K562 (cell line): ENCODE measurements around the gene GAL3ST2. TPM values are rescaled to one million over a fixed set of nuclear protein-coding genes. Genes with fewer than 3 reads are reported as not detected.

Experiments
- ETV5 ChIP-seq: sonication (generic); formaldehyde crosslinking; IDR thresholded peaks from 2 replicates; pipeline ENCODE4 v1.4.0; 2020; ENCODE audit warnings: low read depth, mild to moderate bottlenecking, missing genetic modification reagents
- FOS ChIP-seq: IDR thresholded peaks from 3 replicates; pipeline ENCODE4 v1.6.1; 2011; ENCODE audit not compliant: insufficient read length; ENCODE audit errors: extremely low read depth
- FOXP1 ChIP-seq: sonication (generic); formaldehyde crosslinking; IDR thresholded peaks from 2 replicates; pipeline ENCODE4 v1.8.0; 2022; ENCODE audit warnings: mild to moderate bottlenecking, missing genetic modification reagents
- MYC ChIP-seq, 2 experiments: fragments of 250-450 bp in 1 of 2; sonication (Bioruptor Pico) in 1 of 2; IDR thresholded peaks; 2 replicates each; pipeline versions ENCODE4 v1.5.1 to v1.6.1; 2012 to 2021; ENCODE audit warnings: low read depth in 2 of 2, borderline replicate concordance in 1 of 2, improper control_type of control experiment in 1 of 2, low read length in 1 of 2, mild to moderate bottlenecking in 1 of 2, moderate library complexity in 1 of 2
- PHTF2 ChIP-seq: fragments of 250-450 bp; sonication (Bioruptor Pico); IDR thresholded peaks from 2 replicates; pipeline ENCODE4 v1.5.0; 2021; ENCODE audit warnings: mild to moderate bottlenecking
- SMARCB1 ChIP-seq: IDR thresholded peaks from 2 replicates; pipeline ENCODE4 v1.6.1; 2011; ENCODE audit warnings: improper control_type of control experiment, low read depth; ENCODE audit not compliant: insufficient read length
- ZC3H4 ChIP-seq: sonication (generic); formaldehyde crosslinking; IDR thresholded peaks from 2 replicates; pipeline ENCODE4 v1.9.0; 2021; ENCODE audit warnings: missing genetic modification reagents, borderline replicate concordance
- ZNF253 ChIP-seq: fragments of 250-450 bp; sonication (Bioruptor Pico); conservative IDR thresholded peaks from 2 replicates; pipeline ENCODE4 v1.6.1; 2021; ENCODE audit warnings: mild to moderate bottlenecking
- ZNF436 ChIP-seq: fragments of 250-450, 450-650 bp; sonication (Bioruptor Pico); formaldehyde crosslinking; IDR thresholded peaks from 2 replicates; pipeline ENCODE4 v1.7.0; 2020; ENCODE audit warnings: mild to moderate bottlenecking
- polyA plus RNA-seq, 8 experiments: library from polyadenylated mRNA; depleted of rRNA in 4 of 8; stranded (reverse) in 5 of 8; unstranded in 3 of 8; fragments of >200 nt; fragmentation: Nextera tagmentation in 2 of 8; fragmentation: Illumina TruSeq in 1 of 8; extraction: Ambion mirVana in 2 of 8; extraction: Trizol in 1 of 8; gene quantifications; 2 replicates each; pipeline versions ENCODE4 v1.2.1 to v1.2.3, GENCODE V29; 2011 to 2014; ENCODE audit warnings: inconsistent platforms in 1 of 8, missing spikeins in 1 of 8
- total RNA-seq, 7 experiments: library from RNA; depleted of rRNA in 6 of 7; stranded (reverse); fragments of >200 nt in 6 of 7; fragmentation: Illumina TruSeq in 2 of 7; extraction: Trizol in 2 of 7; gene quantifications; 2 replicates each; pipeline versions ENCODE4 v1.2.1 to v1.2.3, GENCODE V29; 2011 to 2021; ENCODE audit warnings: low replicate concordance in 1 of 7
- TF ChIP-seq, protein P1 (sequence below): fragments of 250-450 bp; sonication (Bioruptor Pico); IDR thresholded peaks from 2 replicates; pipeline ENCODE4 v1.8.0; 2022; ENCODE audit warnings: moderate library complexity, mild to moderate bottlenecking, inconsistent platforms
- TF ChIP-seq, protein P2 (sequence below): sonication (generic); formaldehyde crosslinking; IDR thresholded peaks from 2 replicates; pipeline ENCODE4 v1.8.0; 2022; ENCODE audit warnings: missing genetic modification reagents, mild to moderate bottlenecking, moderate library complexity, borderline replicate concordance
- TF ChIP-seq, protein P3 (sequence below): IDR thresholded peaks from 3 replicates; pipeline ENCODE4 v1.6.1; 2011; ENCODE audit warnings: borderline replicate concordance, mild to moderate bottlenecking; ENCODE audit not compliant: insufficient read length, insufficient read depth
- TF ChIP-seq, protein P4 (sequence below): sonication (generic); formaldehyde crosslinking; IDR thresholded peaks from 2 replicates; pipeline ENCODE4 v1.8.1; 2023; ENCODE audit warnings: mild to moderate bottlenecking, missing genetic modification reagents
- TF ChIP-seq, protein P5 (sequence below): sonication (generic); formaldehyde crosslinking; IDR thresholded peaks from 2 replicates; pipeline ENCODE4 v1.8.1; 2023; ENCODE audit warnings: missing genetic modification reagents, mild to moderate bottlenecking, borderline replicate concordance
- TF ChIP-seq, protein P6 (sequence below): sonication (generic); formaldehyde crosslinking; IDR thresholded peaks from 2 replicates; pipeline ENCODE4 v1.8.1; 2023; ENCODE audit warnings: mild to moderate bottlenecking, missing genetic modification reagents

GAL3ST2 gene
- total and polyA plus RNA-seq, 9 of the 15 experiments (the other 6 are each of a cell fraction or from before 2014, with no cell fraction given): 0.42 TPM; not detected in 8

DNA sequence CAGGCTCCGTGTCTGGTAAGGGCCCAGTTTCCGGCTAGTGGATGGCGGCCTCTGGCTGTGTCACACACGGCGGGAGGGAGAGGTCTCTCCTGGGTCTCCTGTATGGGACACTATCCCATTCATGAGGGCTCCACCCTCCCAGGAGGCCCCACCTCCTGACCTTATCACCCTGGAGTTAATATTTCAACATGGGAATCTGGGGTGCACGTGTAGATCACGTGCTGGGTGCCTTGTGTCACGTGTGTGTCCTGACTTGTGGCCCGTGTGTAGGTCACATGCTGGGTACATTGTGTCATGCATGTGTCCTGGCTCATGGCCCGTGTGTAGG lies 42.3 kb downstream of the GAL3ST2 start (continued):
- TF ChIP-seq, protein P1, sequence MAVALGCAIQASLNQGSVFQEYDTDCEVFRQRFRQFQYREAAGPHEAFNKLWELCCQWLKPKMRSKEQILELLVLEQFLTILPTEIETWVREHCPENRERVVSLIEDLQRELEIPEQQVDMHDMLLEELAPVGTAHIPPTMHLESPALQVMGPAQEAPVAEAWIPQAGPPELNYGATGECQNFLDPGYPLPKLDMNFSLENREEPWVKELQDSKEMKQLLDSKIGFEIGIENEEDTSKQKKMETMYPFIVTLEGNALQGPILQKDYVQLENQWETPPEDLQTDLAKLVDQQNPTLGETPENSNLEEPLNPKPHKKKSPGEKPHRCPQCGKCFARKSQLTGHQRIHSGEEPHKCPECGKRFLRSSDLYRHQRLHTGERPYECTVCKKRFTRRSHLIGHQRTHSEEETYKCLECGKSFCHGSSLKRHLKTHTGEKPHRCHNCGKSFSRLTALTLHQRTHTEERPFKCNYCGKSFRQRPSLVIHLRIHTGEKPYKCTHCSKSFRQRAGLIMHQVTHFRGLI: no peak
- TF ChIP-seq ZNF436 (CRISPR knock-in tag): no peak
- no peak for TF ChIP-seq SMARCB1
- TF ChIP-seq ZNF253 (CRISPR knock-in tag): no peak
- no peak for TF ChIP-seq PHTF2 (CRISPR knock-in tag)
- TF ChIP-seq MYC (IDR thresholded peaks at IDR 0.05; ENCODE audit: low read depth, low read length): peak; percentile 36; the same call in 1 of the 2 replicates
- TF ChIP-seq MYC (CRISPR knock-in tag; IDR thresholded peaks at IDR 0.05; ENCODE audit: borderline replicate concordance, low read depth): no peak
- TF ChIP-seq ETV5 (CRISPR knock-in tag): no peak
- TF ChIP-seq, protein P2, sequence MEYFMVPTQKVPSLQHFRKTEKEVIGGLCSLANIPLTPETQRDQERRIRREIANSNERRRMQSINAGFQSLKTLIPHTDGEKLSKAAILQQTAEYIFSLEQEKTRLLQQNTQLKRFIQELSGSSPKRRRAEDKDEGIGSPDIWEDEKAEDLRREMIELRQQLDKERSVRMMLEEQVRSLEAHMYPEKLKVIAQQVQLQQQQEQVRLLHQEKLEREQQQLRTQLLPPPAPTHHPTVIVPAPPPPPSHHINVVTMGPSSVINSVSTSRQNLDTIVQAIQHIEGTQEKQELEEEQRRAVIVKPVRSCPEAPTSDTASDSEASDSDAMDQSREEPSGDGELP (CRISPR knock-in tag): 0 out of 2 replicates have a peak, but pooled peaks have one; percentile 29
- no peak for TF ChIP-seq FOS
- TF ChIP-seq, protein P3, sequence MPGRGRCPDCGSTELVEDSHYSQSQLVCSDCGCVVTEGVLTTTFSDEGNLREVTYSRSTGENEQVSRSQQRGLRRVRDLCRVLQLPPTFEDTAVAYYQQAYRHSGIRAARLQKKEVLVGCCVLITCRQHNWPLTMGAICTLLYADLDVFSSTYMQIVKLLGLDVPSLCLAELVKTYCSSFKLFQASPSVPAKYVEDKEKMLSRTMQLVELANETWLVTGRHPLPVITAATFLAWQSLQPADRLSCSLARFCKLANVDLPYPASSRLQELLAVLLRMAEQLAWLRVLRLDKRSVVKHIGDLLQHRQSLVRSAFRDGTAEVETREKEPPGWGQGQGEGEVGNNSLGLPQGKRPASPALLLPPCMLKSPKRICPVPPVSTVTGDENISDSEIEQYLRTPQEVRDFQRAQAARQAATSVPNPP: no peak
- peak; percentile 46; the same call in 1 of the 2 replicates for TF ChIP-seq FOXP1 (CRISPR knock-in tag)
- TF ChIP-seq, protein P4, sequence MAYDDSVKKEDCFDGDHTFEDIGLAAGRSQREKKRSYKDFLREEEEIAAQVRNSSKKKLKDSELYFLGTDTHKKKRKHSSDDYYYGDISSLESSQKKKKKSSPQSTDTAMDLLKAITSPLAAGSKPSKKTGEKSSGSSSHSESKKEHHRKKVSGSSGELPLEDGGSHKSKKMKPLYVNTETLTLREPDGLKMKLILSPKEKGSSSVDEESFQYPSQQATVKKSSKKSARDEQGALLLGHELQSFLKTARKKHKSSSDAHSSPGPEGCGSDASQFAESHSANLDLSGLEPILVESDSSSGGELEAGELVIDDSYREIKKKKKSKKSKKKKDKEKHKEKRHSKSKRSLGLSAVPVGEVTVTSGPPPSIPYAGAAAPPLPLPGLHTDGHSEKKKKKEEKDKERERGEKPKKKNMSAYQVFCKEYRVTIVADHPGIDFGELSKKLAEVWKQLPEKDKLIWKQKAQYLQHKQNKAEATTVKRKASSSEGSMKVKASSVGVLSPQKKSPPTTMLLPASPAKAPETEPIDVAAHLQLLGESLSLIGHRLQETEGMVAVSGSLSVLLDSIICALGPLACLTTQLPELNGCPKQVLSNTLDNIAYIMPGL (CRISPR knock-in tag): no peak
- TF ChIP-seq ZC3H4 (CRISPR knock-in tag): no peak
- TF ChIP-seq, protein P5, sequence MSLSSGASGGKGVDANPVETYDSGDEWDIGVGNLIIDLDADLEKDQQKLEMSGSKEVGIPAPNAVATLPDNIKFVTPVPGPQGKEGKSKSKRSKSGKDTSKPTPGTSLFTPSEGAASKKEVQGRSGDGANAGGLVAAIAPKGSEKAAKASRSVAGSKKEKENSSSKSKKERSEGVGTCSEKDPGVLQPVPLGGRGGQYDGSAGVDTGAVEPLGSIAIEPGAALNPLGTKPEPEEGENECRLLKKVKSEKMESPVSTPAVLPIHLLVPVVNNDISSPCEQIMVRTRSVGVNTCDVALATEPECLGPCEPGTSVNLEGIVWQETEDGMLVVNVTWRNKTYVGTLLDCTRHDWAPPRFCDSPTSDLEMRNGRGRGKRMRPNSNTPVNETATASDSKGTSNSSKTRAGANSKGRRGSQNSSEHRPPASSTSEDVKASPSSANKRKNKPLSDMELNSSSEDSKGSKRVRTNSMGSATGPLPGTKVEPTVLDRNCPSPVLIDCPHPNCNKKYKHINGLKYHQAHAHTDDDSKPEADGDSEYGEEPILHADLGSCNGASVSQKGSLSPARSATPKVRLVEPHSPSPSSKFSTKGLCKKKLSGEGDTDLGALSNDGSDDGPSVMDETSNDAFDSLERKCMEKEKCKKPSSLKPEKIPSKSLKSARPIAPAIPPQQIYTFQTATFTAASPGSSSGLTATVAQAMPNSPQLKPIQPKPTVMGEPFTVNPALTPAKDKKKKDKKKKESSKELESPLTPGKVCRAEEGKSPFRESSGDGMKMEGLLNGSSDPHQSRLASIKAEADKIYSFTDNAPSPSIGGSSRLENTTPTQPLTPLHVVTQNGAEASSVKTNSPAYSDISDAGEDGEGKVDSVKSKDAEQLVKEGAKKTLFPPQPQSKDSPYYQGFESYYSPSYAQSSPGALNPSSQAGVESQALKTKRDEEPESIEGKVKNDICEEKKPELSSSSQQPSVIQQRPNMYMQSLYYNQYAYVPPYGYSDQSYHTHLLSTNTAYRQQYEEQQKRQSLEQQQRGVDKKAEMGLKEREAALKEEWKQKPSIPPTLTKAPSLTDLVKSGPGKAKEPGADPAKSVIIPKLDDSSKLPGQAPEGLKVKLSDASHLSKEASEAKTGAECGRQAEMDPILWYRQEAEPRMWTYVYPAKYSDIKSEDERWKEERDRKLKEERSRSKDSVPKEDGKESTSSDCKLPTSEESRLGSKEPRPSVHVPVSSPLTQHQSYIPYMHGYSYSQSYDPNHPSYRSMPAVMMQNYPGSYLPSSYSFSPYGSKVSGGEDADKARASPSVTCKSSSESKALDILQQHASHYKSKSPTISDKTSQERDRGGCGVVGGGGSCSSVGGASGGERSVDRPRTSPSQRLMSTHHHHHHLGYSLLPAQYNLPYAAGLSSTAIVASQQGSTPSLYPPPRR (CRISPR knock-in tag): no peak
- TF ChIP-seq, protein P6, sequence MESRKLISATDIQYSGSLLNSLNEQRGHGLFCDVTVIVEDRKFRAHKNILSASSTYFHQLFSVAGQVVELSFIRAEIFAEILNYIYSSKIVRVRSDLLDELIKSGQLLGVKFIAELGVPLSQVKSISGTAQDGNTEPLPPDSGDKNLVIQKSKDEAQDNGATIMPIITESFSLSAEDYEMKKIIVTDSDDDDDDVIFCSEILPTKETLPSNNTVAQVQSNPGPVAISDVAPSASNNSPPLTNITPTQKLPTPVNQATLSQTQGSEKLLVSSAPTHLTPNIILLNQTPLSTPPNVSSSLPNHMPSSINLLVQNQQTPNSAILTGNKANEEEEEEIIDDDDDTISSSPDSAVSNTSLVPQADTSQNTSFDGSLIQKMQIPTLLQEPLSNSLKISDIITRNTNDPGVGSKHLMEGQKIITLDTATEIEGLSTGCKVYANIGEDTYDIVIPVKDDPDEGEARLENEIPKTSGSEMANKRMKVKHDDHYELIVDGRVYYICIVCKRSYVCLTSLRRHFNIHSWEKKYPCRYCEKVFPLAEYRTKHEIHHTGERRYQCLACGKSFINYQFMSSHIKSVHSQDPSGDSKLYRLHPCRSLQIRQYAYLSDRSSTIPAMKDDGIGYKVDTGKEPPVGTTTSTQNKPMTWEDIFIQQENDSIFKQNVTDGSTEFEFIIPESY (CRISPR knock-in tag): peak; percentile 12; the same call in 1 of the 2 replicates
